ENCODE data around the gene NAV3. TPM values are rescaled to one million over a fixed set of nuclear protein-coding genes. Genes with fewer than 3 reads are reported as not detected.

The NAV3 gene
- total and polyA plus RNA-seq, 4 donors = 0.22 to 1.7 (median 0.71) TPM

DNA sequence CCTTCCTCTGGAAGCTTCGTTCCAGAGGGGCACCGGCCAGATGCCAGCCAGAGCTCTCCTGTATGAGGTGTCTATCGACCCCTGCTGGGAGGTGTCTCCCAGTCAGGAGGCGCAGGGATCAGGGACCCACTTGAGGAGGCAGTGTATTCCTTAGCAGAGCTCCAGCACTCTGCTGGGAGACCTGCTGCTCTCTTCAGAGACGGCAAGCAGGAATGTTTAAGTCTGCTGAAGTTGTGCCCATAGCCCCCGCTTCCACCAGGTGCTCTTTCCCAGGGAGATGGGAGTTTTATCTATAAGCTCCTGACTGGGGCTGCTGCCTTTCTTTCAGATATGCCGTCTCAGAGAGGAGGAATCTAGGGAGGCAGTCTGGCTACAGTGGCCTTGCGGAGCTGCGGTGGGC lies 22.2 kb upstream of the NAV3 start (continued):
- TF ChIP-seq REST (IDR thresholded peaks at IDR 0.05) = no peak
- no peak for TF ChIP-seq ZBTB33 (IDR thresholded peaks at IDR 0.05)
- no peak for TF ChIP-seq NR2F2 (IDR thresholded peaks at IDR 0.05)
- TF ChIP-seq GABPA (IDR thresholded peaks at IDR 0.05 in 1 of 2, conservative IDR thresholded peaks at IDR 0.05 in 1 of 2) = no peak
- TF ChIP-seq SP1 (IDR thresholded peaks at IDR 0.05) = no peak
- TF ChIP-seq YY1 (IDR thresholded peaks at IDR 0.05) = no peak
- no peak for TF ChIP-seq HNF4G (IDR thresholded peaks at IDR 0.05)
- no peak for TF ChIP-seq EGR1 (IDR thresholded peaks at IDR 0.05; ENCODE audit: low read depth in 2 of 2)
- no peak for TF ChIP-seq HNF4A (conservative IDR thresholded peaks at IDR 0.05)

- H3K4me3 ChIP-seq (ENCODE audit: low read depth in 1 of 3, low read length in 3 of 3) = no peak overlapping the region
- no peak for TF ChIP-seq MAX (IDR thresholded peaks at IDR 0.05)
- TF ChIP-seq, protein P1, sequence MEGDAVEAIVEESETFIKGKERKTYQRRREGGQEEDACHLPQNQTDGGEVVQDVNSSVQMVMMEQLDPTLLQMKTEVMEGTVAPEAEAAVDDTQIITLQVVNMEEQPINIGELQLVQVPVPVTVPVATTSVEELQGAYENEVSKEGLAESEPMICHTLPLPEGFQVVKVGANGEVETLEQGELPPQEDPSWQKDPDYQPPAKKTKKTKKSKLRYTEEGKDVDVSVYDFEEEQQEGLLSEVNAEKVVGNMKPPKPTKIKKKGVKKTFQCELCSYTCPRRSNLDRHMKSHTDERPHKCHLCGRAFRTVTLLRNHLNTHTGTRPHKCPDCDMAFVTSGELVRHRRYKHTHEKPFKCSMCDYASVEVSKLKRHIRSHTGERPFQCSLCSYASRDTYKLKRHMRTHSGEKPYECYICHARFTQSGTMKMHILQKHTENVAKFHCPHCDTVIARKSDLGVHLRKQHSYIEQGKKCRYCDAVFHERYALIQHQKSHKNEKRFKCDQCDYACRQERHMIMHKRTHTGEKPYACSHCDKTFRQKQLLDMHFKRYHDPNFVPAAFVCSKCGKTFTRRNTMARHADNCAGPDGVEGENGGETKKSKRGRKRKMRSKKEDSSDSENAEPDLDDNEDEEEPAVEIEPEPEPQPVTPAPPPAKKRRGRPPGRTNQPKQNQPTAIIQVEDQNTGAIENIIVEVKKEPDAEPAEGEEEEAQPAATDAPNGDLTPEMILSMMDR (IDR thresholded peaks at IDR 0.05; ENCODE audit: low read depth, low read length, missing input control) = no peak
- no peak for TF ChIP-seq FOXA1 (IDR thresholded peaks at IDR 0.05)
- no peak for TF ChIP-seq NR2F2 (IDR thresholded peaks at IDR 0.05)
- TF ChIP-seq YY1 (IDR thresholded peaks at IDR 0.05) = no peak
- no peak for TF ChIP-seq RXRA (IDR thresholded peaks at IDR 0.05)
- TF ChIP-seq RAD21 (IDR thresholded peaks at IDR 0.05) = no peak
- TF ChIP-seq, protein P2, sequence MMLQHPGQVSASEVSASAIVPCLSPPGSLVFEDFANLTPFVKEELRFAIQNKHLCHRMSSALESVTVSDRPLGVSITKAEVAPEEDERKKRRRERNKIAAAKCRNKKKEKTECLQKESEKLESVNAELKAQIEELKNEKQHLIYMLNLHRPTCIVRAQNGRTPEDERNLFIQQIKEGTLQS (IDR thresholded peaks at IDR 0.05) = no peak
- no peak for TF ChIP-seq TAF1 (conservative IDR thresholded peaks at IDR 0.05)
- no peak for TF ChIP-seq EGR1 (IDR thresholded peaks at IDR 0.05; ENCODE audit: low read depth in 2 of 2)
- no peak for TF ChIP-seq GABPA (IDR thresholded peaks at IDR 0.05 in 1 of 2, conservative IDR thresholded peaks at IDR 0.05 in 1 of 2)
- TF ChIP-seq SP1 (IDR thresholded peaks at IDR 0.05) = no peak
- no peaks in the 10 kb centered on the region for H3K4me1 ChIP-seq (ENCODE audit: control insufficient read depth in 4 of 4, insufficient read depth in 4 of 4, low read length in 3 of 4)
- no peaks in the 10 kb centered on the region for H3K36me3 ChIP-seq (ENCODE audit: control insufficient read depth in 4 of 4, insufficient read depth in 3 of 4, low read depth in 1 of 4, low read length in 3 of 4)
- no peaks in the 10 kb centered on the region for H3K27me3 ChIP-seq (ENCODE audit: control insufficient read depth in 4 of 4, insufficient read depth in 4 of 4, low read length in 3 of 4)
- no peaks in the 10 kb centered on the region for H3K9me3 ChIP-seq (ENCODE audit: control insufficient read depth in 4 of 4, low read length in 3 of 4)
- no peak overlapping the region for H3K27ac ChIP-seq (ENCODE audit: low read depth in 1 of 2, low read length in 2 of 2)
- DNase-seq (ENCODE audit: low spot score) = no peak
- no peak overlapping the region for H3K9ac ChIP-seq (ENCODE audit: low read depth in 1 of 2, low read length in 2 of 2)
- WGBS = 87% methylated on average over 2 of the region's 2 CpGs
These were observed 17.1 kb upstream of the NAV3 start for GRCh38 chr12:77813558-77813957.
